SKM-1 treated with dmso at 0.1 percent for 144 hours (cell line): Measurements from ENCODE around the gene NBPF20.
"Not testable (repeated sequence)": the region's sequence is repeated elsewhere in the genome, so short reads cannot be mapped to it uniquely, and the experiment has no call there.

Experiments used
- DNase-seq: peaks from one replicate; lab custom pipeline; 2025; ENCODE audit not compliant: unreplicated experiment; lab: John Stamatoyannopoulos, UW

Gene NBPF20

GRCh38 chr1:145429329-145429728 is 3.9 kb upstream of the NBPF20 start:
- DNase-seq, result not testable (repeated sequence)

GRCh38 chr1:145424612-145425435 is 579 bp downstream of the NBPF20 start:
- not testable (repeated sequence) for DNase-seq

GRCh38 chr1:145415149-145415548 is 10.3 kb downstream of the NBPF20 start:
- not testable (repeated sequence) for DNase-seq

- not testable (repeated sequence) for DNase-seq
These were observed 18.1 kb downstream of the NBPF20 start for GRCh38 chr1:145407266-145407665.

GRCh38 chr1:145404949-145405348 is 20.5 kb downstream of the NBPF20 start:
- DNase-seq, result not testable (repeated sequence)

GRCh38 chr1:145400701-145401100 is 24.7 kb downstream of the NBPF20 start:
- DNase-seq, result not testable (repeated sequence)
